Ectodermal cell (in vitro differentiated cells): Measurements from ENCODE around the gene TBATA.

Source experiments
- H3K27ac ChIP-seq: 2 replicates; pipeline ENCODE4 v1.7.0; 2013; ENCODE audit warnings: mild to moderate bottlenecking, low read depth, low read length; ENCODE audit not compliant: insufficient read depth, poor library complexity, severe bottlenecking
- H3K27me3 ChIP-seq: 2 replicates; pipeline ENCODE4 v1.7.0; 2013; ENCODE audit warnings: mild to moderate bottlenecking, low read length; ENCODE audit not compliant: insufficient read depth, control insufficient read depth, poor library complexity, severe bottlenecking
- H3K36me3 ChIP-seq: one replicate; pipeline ENCODE4 v1.7.0; 2013; ENCODE audit warnings: low read length; ENCODE audit not compliant: control insufficient read depth, insufficient read depth
- H3K4me1 ChIP-seq: one replicate; pipeline ENCODE4 v1.7.0; 2013; ENCODE audit warnings: low read length; ENCODE audit not compliant: control insufficient read depth, insufficient read depth
- H3K4me3 ChIP-seq: 2 replicates; pipeline ENCODE4 v1.7.0; 2013; ENCODE audit warnings: low read depth, low read length, control low read depth; ENCODE audit not compliant: insufficient read depth
- H3K9me3 ChIP-seq: 2 replicates; pipeline ENCODE4 v1.7.0; 2013; ENCODE audit warnings: mild to moderate bottlenecking, low read length, moderate library complexity; ENCODE audit not compliant: control insufficient read depth
- WGBS, 2 experiments: methylation state at CpG; one replicate each; pipeline ENCODE4 v1.1.7; 2013; ENCODE audit warnings: missing lambda C conversion rate in 2 of 2; 5-methylcytosine and 5-hydroxymethylcytosine counted together

Gene TBATA

GRCh38 chr10:70780370-70780760, 4.8 kb downstream of the TBATA start:
- 91 to 93% methylated on average over 9 of the region's 9 CpGs for WGBS, 2 experiments
- Histone ChIP-seq H3K27ac (no peak overlapping the region), H3K36me3 (no peaks in the 10 kb centered on the region), H3K4me3 (no peak overlapping the region), H3K4me1 (no peaks in the 10 kb centered on the region), H3K9me3 (no peaks in the 10 kb centered on the region), H3K27me3 (no peaks in the 10 kb centered on the region)

GRCh38 chr10:70779511-70780369, 5.4 kb downstream of the TBATA start:
- Histone ChIP-seq H3K27me3 (no peaks in the 10 kb centered on the region), H3K4me1 (no peaks in the 10 kb centered on the region)
- 92 to 95% methylated on average over 16 of the region's 16 CpGs for WGBS, 2 experiments

GRCh38 chr10:70779088-70779487, 6.1 kb downstream of the TBATA start:
- Histone ChIP-seq H3K27me3 (no peaks in the 10 kb centered on the region), H3K27ac (no peak overlapping the region), H3K4me3 (no peak overlapping the region), H3K9me3 (no peaks in the 10 kb centered on the region), H3K4me1 (no peaks in the 10 kb centered on the region), H3K36me3 (no peaks in the 10 kb centered on the region)
- 80 to 88% methylated on average over 2 of the region's 2 CpGs for WGBS, 2 experiments

More at GRCh38 chr10:70779511-70780369, 5.4 kb downstream of the TBATA start:
- no peak overlapping the region for H3K4me3 ChIP-seq
- no peaks in the 10 kb centered on the region for H3K9me3 ChIP-seq
- no peaks in the 10 kb centered on the region for H3K36me3 ChIP-seq
- no peak overlapping the region for H3K27ac ChIP-seq

GRCh38 chr10:70778267-70778924, 6.8 kb downstream of the TBATA start:
- 70 to 71% methylated on average over 9 of the region's 9 CpGs for WGBS, 2 experiments
- H3K9me3 ChIP-seq: no peaks in the 10 kb centered on the region
- no peak overlapping the region for H3K27ac ChIP-seq
- no peaks in the 10 kb centered on the region for H3K27me3 ChIP-seq
- no peaks in the 10 kb centered on the region for H3K4me1 ChIP-seq
- no peaks in the 10 kb centered on the region for H3K36me3 ChIP-seq
- H3K4me3 ChIP-seq: no peak overlapping the region

GRCh38 chr10:70777063-70777875, 7.9 kb downstream of the TBATA start:
- Histone ChIP-seq H3K4me3 (no peak overlapping the region), H3K27ac (no peak overlapping the region), H3K36me3 (no peaks in the 10 kb centered on the region), H3K4me1 (no peaks in the 10 kb centered on the region), H3K9me3 (no peaks in the 10 kb centered on the region), H3K27me3 (no peaks in the 10 kb centered on the region)
- 92 to 93% methylated on average over 18 of the region's 18 CpGs for WGBS, 2 experiments

GRCh38 chr10:70776455-70777005, 8.6 kb downstream of the TBATA start:
- H3K4me1 ChIP-seq: no peaks in the 10 kb centered on the region

GRCh38 chr10:70775679-70776454, 9.3 kb downstream of the TBATA start:
- no peaks in the 10 kb centered on the region for H3K36me3 ChIP-seq
- WGBS, 2 experiments: 90 to 93% methylated on average over 13 of the region's 13 CpGs
- H3K27ac ChIP-seq: no peak overlapping the region
- H3K4me1 ChIP-seq: no peaks in the 10 kb centered on the region
- no peaks in the 10 kb centered on the region for H3K9me3 ChIP-seq
- H3K27me3 ChIP-seq: no peaks in the 10 kb centered on the region
- H3K4me3 ChIP-seq: no peak overlapping the region

More at GRCh38 chr10:70776455-70777005, 8.6 kb downstream of the TBATA start:
- no peak overlapping the region for H3K27ac ChIP-seq
- 86% methylated on average over 11 of the region's 11 CpGs for WGBS, 2 experiments
- H3K36me3 ChIP-seq: no peaks in the 10 kb centered on the region
- no peak overlapping the region for H3K4me3 ChIP-seq
- no peaks in the 10 kb centered on the region for H3K9me3 ChIP-seq
- H3K27me3 ChIP-seq: no peaks in the 10 kb centered on the region

- Histone ChIP-seq H3K4me1 (no peaks in the 10 kb centered on the region), H3K9me3 (no peaks in the 10 kb centered on the region), H3K27ac (no peak overlapping the region), H3K27me3 (no peaks in the 10 kb centered on the region), H3K36me3 (no peaks in the 10 kb centered on the region), H3K4me3 (no peak overlapping the region)
- 87% methylated on average over 14 of the region's 14 CpGs for WGBS, 2 experiments
These were observed 10.1 kb downstream of the TBATA start for GRCh38 chr10:70774810-70775678.
